GM10847 (cell line): ENCODE measurements around the gene NSD1.

ENCODE experiments used
- POLR2A ChIP-seq: IDR thresholded peaks from 2 replicates; pipeline ENCODE4 v1.6.1; 2011; ENCODE audit not compliant: insufficient read length; ENCODE audit errors: extremely low read depth

NSD1 gene

DNA sequence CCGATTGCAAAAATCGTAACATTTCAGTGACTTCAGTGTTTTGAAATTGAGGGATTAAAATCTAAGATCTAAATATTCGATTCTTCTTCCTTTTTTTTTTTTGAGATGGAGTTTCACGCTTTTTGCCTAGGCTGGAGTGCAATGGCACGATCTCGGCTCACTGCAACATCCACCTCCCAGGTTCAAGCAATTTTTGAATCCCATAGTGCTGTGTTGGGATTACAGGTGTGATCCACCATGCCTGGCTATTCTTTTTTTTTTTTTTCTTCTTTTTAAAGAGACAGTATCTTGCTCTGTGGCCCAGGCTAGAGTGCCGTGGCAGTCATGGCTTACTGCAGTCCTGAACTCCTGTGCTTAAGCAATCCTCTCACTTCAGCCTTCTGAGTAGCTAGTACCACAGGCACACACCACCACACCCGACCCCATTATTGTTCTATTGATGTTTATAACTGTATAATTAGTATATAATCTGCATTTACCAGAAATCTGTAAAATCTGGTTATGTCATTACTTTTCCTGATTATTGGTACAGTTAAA, 42.7 kb downstream of the NSD1 start:
- TF ChIP-seq POLR2A, result no peak

DNA sequence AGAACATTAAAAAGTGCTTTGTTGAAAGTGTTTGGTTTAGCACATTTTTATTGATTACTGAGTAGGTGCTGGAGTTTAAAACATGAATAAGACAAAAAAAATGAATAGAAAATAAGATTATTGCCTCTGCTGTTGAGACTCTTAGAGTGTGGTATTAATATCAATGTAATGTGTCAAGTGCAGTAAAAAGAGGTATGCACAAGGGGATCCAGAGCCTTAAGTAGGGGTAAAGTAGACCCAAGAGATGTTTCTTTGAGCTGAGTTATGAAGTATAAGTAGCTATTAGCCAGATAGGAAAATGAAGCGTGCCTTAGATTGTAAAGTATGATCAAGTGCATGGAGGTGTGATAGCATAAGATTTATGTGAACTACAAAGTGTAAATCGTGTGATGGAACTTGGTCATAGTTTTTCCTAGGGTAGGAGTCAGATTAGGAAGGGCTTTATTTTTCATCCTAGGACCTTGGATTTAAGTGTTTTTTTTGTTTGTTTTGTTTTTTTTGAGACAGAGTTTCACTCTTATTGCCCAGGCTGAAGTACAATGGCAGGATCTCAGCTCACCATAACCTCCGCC, 45.2 kb downstream of the NSD1 start:
- TF ChIP-seq POLR2A, result no peak

DNA sequence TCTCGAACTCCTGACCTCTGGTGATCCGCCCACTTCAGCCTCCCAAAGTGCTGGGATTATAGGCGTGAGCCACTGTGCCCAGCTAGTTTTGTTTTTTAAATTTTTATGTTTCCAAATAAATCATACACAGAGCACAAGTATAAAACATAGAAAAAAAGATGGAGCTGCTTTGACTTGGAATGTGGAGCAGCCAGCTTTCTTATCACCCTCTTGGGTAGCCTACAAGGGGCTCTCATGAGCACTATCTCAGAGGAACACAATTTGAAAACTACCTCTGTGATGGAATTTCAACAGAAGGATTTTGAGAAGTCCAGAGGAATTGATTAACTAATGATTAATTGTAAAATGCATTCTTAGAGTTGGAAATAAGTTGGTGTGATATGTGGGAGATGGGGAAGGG, 45.9 kb downstream of the NSD1 start:
- no peak for TF ChIP-seq POLR2A

DNA sequence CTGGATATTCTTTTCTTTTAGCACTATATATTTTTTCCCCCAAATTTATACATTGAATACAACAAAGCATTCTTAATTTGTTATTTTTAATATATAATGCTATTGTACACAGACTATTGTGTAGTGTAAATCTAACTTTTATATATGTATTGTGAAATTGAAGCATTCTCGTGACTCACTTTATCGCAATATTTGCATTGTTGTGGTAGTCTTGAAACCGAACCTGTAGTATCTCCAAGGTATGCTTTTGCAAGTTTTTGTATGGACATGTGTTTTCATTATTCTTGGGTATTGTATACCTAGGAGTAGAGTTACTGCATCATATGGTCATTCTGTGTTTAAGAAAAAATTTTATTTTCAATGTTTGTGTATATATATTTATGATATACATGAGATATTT, 49.6 kb downstream of the NSD1 start:
- no peak for TF ChIP-seq POLR2A

DNA sequence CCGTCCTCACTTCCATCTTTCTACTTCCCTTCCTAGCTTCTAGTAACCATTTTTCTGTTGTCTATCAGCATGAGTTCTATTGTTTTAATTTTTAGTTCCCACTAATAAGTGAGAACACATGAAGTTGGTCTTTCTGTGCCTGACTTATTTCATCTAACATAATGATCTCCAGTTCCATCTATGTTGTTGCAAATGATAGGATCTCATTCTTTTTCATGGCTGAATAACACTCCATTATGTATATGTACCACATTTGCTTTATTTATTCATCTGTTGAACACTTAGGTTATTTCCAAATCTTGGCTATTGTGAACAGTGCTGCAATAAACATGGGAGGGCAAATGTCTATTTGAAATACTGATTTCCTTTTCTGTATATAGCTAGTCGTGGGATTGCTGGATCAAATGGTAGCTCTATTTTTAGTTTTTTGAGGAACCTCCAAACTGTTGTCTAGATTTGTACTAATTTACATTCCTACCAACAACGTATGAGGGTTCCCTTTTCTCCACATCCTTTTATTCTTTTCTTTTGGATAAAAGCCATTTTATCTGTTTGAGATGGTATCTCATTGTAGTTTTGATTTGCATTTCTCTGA, 50.3 kb downstream of the NSD1 start:
- no peak for TF ChIP-seq POLR2A

DNA sequence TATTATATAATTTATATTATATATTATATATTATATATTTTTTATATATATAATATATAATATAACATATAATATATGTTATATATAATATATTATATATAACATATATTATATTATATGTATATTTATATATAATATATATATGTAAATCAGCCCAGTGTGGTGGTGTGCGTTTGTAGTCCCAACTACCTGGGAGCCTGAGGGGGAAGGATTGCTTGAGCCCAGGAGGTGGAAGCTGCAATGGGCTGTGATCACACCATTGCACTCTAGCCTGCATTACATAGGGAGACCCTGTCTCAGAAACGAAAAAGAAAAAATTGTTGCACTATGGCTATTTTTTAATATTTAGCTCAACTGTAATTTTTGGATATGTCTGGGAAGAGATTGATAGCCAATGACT, 52.4 kb downstream of the NSD1 start:
- no peak for TF ChIP-seq POLR2A

DNA sequence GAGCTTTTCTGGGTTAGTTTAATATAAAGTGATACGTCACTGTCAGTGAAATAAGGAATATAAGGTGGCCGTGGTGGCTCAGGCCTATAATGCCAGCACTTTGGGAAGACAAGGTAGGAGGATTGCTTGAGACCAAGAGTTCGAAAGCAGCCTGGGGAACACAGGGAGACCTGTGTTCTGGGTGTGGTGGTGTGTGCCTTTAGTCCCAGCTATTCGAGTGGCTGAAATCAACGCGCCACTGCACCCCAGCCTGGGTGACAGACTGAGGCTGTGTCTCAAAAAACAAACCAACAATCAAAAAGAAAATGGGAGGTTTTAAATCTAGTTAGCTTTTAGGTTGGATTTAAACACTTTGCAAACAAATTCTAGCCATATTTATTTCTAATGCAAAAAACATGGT, 53.1 kb downstream of the NSD1 start:
- no peak for TF ChIP-seq POLR2A

DNA sequence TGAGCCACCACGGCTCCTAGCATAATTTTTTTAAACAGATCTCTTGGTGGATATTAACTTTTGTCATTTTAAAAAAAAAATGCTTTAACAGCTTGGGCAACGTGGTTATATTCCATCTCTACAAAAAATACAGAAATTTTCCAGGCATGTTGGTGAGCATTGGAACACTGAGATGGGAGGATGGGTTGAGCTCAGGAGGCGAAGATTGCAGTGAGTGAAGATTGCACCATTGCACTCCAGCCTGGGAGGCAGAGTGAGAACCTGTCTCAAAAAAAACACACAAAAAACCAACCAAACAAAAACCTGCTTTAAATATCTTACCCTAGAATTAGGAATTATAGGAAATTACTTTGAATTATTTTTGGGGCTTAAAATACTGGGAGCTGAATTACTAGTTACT, 55.2 kb downstream of the NSD1 start:
- no peak for TF ChIP-seq POLR2A

DNA sequence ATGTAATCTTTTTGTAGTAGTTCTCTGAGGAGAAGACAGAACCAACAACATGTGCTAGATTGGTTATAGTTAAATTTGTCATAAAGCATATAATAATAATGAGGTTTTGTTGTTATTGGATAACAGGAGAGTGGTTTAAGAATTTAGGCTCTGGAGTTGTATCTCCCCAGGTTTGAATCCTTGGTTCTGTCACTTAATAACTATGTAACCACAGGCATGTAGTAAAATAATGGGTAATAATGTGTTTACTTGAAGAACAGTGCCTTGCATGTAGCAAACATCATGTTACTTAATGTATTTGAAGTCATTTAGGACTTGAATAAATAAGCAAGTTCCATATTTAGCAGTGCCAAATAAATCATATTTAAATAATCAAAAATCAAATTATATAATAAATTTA, 55.8 kb downstream of the NSD1 start:
- no peak for TF ChIP-seq POLR2A

DNA sequence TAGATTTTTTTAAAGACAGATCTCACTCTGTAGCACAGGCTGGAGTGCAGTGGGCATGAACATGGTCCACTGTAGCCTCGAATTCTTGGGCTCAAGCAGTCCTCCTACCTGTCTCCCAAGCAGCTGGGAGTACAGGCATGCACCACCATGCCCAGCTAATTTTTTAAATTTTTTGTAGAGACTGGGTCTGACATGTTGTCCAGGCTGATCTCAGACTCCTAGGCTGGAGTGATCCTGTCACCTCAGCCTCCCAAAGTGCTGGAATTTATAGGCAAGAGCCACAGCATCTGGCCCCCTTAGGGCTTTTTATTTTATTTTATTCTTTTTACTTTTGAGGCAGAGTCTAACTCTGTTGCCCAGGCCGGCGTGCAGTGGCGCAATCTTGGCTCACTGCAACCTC, 56.4 kb downstream of the NSD1 start:
- TF ChIP-seq POLR2A, result no peak

DNA sequence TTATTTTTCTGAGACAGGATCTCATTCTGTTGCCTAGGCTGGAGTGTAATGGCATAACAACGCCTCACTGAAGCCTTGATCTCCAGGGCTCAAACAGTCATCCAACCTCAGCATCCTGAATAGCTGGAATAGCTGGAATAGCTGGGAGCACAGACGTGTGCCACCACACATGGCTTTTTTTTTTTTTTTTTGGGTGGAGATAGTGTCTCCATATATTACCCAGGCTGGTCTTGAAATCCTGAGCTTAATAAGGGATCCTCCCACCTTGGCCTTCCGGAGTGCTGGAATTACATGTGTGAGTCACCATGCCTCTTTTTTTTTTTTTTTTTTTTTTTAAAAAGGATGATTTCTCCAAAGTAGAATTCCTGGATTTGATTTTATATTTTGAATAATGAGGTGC, 60.7 kb downstream of the NSD1 start:
- no peak for TF ChIP-seq POLR2A

DNA sequence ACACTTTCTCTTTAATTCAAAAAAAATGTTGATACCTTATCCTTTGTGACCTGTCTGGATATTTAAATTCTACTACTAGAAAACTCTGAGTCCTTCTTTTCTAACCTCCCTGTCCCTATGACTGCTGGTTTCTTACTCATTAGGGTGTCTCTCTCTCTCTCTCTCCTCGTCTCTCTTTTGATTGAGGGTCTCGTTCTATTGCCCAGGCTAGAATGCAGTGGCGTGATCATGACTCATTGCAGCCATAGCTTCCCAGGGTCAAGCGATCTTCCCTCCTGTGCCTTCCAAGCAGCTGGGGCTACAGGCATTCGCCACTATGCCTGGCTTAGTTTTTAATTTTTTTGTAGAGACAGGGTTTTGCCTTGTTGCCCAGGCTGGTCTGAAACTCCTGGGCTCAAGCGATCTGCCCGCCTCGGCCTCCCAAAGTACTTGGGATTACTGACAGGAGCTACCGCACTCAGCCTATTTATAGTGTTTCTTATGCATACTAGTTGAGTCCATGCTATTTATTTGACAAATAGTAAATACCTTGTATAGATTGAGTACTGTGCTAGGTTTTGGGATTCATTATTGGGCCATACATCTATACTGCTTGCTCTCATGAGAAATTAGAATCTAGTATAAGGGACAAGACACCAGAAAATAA, 61.9 kb downstream of the NSD1 start:
- no peak for TF ChIP-seq POLR2A

DNA sequence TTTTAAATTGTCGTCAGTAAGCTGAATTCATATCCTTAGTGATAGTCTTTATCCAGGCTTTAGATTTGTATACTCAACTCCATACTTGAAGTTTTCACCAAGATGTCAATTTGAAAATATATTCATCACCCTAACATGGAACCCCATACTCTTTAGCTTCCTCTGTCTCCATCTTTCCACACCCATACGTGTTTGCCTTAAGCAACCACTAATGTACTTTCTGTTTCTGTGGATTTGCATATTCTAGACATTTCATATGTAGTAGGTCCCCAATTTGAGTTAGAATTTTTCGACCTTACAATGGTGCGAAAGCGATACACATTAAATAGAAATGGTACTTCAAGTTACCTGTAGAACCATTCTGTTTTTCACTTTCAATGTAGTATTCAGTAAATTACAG, 65.2 kb downstream of the NSD1 start:
- TF ChIP-seq POLR2A, result no peak

DNA sequence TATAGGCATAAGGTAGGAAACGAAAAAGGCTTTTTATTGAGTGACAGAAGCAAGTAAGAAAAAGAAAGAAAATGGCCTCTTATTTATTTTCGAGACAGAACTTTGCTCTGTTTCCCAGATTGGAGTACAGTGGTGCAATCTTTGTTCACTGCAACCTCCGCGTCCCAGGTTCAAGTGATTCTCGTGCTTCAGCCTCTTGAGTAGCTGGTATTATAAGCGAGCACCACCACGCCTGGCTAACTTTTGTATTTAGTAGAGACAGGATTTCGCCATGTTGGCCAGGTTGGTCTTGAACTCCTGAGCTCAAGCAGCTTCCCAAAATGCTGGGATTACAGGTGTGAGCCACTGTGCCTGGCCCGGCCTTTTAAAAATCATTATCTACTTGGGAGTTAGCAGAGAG, 70.7 kb downstream of the NSD1 start:
- TF ChIP-seq POLR2A, result no peak

DNA sequence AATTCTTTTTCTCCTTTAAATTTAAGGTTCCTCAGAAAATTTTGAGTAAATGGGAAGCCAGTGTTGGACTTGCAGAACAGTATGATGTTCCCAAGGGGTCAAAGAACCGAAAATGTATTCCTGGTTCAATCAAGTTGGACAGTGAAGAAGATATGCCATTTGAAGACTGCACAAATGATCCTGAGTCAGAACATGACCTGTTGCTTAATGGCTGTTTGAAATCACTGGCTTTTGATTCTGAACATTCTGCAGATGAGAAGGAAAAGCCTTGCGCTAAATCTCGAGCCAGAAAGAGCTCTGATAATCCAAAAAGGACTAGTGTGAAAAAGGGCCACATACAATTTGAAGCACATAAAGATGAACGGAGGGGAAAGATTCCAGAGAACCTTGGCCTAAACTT, 76.0 kb downstream of the NSD1 start:
- no peak for TF ChIP-seq POLR2A

DNA sequence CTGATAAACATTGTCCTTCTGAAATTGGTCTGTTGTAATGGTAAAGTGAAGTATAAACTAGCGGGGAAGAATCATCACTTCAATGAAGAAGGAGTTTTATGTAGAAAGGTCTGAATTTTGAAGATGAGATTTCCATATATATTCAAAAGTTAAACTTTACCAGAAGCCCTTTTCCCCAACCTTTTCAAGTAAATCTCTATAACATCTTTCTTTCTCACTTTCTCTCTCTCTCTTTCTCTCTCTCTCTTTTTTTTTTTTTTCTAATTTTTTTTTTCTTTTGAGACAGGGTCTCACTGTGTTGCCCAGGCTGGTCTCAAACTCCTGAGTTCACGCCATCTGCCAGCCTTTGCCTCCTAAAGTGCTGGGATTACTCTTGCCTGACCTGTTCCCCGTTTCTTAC, 78.7 kb downstream of the NSD1 start:
- no peak for TF ChIP-seq POLR2A

DNA sequence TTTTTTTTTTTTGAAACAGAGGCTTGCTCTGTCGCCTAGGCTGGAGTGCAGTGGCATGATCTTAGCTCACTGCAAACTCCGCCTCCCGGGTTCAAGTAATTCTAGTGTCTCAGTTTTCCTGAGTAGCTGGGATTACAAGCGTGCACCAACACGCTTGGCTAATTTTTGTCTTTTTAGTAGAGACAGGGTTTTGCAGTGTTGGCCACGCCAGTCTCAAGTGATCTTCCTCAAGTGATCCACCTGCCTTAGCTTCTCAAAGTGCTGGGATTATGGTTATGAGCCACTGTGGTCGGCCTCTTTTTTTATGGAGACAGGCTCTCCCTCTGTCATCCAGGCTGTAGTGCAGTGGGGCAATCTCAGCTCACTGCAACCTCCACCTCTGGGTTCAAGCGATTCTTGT, 87.0 kb downstream of the NSD1 start:
- TF ChIP-seq POLR2A, result no peak
